WI38 (cell line): ENCODE data around the gene EXOC4.

Source experiments
- H3K4me3 ChIP-seq: 2 replicates; pipeline ENCODE4 v1.5.1; 2011; ENCODE audit warnings: low read depth, mild to moderate bottlenecking, control low read depth, low read length
- TF ChIP-seq, protein P1 (sequence below): IDR thresholded peaks from 2 replicates; pipeline ENCODE4 v1.5.1; 2012; ENCODE audit warnings: low read depth, mild to moderate bottlenecking, control low read depth, low read length

EXOC4 gene

DNA sequence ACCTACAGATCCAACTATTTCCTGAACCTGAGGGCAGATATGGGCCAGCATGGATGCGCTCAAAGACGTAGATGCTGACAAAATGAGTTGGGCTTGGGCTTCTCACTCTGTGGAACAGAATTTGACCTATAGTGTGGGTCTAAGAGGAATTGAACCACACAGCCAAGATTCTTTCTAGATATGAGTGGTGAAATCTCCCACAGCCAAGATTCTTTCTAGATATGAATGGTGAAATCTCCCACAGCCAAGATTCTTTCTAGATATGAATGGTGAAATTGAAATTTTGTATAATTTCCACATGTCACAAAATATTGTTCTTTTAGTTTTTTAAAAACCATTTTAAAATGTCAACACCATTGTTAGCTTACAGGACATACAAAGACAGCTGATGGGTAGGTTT lies 658.8 kb downstream of the EXOC4 start:
- no peak overlapping the region for H3K4me3 ChIP-seq
- TF ChIP-seq, protein P1, sequence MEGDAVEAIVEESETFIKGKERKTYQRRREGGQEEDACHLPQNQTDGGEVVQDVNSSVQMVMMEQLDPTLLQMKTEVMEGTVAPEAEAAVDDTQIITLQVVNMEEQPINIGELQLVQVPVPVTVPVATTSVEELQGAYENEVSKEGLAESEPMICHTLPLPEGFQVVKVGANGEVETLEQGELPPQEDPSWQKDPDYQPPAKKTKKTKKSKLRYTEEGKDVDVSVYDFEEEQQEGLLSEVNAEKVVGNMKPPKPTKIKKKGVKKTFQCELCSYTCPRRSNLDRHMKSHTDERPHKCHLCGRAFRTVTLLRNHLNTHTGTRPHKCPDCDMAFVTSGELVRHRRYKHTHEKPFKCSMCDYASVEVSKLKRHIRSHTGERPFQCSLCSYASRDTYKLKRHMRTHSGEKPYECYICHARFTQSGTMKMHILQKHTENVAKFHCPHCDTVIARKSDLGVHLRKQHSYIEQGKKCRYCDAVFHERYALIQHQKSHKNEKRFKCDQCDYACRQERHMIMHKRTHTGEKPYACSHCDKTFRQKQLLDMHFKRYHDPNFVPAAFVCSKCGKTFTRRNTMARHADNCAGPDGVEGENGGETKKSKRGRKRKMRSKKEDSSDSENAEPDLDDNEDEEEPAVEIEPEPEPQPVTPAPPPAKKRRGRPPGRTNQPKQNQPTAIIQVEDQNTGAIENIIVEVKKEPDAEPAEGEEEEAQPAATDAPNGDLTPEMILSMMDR, result no peak

DNA sequence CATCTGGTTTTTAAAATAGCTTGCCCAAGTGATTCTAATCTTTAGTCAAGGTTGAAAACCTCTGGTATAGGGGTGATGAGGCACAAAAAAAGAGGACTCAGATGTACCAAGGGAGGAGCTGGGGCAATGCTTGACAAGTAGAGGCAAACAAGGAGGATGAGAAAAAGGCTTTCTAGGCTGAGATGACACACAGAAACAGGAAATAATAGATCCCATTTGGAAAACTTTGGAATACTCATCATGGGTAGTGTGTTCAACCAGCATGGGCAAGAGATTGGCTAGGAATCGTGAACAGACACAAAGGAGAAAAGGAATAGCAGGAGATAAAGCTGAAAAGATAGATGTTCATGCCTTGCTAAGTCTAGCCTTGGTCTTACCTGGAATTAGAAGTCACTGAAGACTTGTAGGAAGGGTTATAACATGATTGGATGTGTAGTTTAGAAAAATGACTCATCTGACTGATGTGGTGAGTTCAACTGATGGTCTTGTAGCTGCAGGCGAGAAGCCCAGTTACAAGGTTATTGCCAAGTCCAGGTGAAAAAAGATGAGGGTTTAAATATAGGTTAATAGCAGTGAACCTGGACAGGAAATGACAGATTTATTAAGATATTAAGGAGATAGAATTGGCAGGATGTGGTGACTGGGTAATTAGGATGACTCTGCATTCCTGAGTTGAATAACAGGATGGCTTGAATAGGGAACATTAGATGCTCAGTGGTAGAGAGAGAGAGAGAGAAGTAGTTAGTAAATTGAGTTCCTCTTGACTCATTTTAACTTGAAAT lies 660.2 kb downstream of the EXOC4 start:
- no peak overlapping the region for H3K4me3 ChIP-seq
- TF ChIP-seq, protein P1, result no peak

DNA sequence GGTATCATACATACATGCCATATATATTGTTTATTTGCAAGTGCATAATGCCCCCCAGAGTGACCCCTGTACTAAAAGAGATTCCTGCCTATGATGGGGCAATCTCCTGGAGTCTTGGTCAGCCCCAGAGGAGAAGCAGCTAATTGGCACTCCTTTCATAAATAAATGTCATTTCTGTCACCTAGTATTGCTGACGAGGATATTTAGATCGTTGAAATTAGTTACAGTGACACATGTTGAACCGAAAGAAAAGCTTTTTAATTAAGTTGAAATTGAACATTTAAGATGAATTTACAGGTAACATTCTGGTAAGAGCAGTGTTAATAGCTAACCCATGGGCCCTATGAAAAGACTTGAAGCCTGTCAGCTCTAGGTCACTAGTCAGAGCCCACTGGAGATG lies 663.7 kb downstream of the EXOC4 start:
- no peak overlapping the region for H3K4me3 ChIP-seq
- TF ChIP-seq, protein P1, result no peak

DNA sequence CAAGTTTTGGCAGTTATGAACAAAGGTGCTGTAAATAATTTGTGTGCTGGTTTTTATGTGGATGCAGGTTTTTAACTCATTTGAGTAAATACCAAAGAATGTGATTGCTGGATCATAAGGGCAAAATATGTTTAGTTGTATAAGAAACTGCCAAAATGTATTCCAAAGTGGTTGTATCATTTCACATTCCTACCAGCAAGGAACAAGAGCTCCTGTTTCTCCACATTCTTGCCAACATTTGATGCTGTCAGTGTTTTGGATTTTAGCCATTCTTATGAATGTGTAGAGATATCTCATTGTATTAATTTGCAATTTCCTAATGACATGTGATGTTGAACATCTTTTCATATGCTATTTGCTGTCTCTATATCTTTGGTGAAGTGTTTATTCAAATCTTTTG lies 666.9 kb downstream of the EXOC4 start:
- TF ChIP-seq, protein P1, result no peak
- no peak overlapping the region for H3K4me3 ChIP-seq

DNA sequence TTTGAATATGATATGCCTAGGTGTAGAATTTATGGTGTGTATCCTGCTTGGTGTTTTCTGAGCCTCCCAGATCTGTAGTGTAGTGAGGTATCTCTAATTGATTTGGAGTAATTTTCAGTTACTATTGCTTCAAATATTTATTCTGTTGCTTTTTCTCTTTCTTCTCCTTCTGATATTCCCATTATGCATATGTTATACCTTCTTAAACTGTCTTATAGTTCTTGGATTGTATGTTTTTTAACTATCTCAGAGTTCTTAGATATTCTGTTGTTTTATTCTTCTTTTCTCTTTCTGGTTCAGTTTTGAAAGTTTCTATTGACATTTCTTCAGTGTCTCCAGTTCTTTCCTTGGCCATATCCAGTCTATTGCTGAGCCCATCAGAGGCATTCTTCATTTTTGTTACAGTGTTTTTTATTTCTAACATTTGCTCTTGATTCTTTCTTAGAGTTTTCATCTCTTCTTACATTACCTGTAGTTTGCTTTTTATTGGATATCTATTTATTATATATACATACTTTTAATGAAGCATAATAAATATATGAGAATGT lies 668.8 kb downstream of the EXOC4 start:
- H3K4me3 ChIP-seq, result no peak overlapping the region
- TF ChIP-seq, protein P1, result no peak

DNA sequence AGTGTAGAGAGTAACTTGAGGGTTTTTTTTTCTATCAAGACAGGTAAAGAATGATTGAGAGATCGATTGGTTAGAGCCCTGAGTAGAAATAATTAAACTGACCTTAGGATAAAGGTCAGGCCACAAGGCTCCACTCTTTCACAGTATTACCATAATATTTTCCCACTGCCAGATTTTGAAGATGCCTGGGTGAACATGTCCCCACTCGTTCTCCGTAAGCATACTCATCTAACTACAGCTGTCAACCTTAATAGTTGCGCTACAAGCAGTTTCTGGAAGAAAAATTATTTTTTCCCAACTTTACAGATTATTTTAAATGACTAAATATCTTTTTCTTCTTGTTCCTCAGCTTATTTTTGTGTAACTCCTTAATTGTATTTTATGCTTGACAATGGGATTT lies 671.1 kb downstream of the EXOC4 start:
- TF ChIP-seq, protein P1, result no peak
- no peak overlapping the region for H3K4me3 ChIP-seq

DNA sequence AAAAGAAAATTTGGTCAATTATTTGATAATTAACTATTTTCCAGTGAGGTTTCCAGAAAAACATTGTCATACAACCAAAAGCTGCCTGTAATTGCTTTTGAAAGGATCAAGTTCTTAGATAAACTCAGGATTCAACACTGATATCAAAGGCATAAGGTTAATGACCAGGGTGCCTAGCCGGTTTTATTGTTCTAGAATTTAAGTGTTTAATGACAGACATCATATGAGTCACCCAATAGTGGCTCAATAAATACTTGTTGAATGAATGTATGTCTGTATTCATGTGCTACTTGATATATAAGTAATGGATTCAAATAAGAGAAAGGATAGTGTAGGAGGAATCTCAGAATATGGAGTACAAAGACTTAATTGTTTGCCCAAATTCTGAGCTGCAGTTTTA lies 678.2 kb downstream of the EXOC4 start:
- no peak overlapping the region for H3K4me3 ChIP-seq
- TF ChIP-seq, protein P1, result no peak
